CD4-positive, CD25-positive, alpha-beta regulatory T cell (primary cell): ENCODE measurements around the gene HERC4. TPM values are rescaled to one million over a fixed set of nuclear protein-coding genes. Genes with fewer than 3 reads are reported as not detected.

Experiments used
- ATAC-seq, 2 donors: fragments of 150-1000 bp; cut with Tn5 transposase; one replicate each; pipeline ENCODE4 v1.10.0; 2021; ENCODE audit warnings: low read depth in 2 of 2, moderate number of reproducible peaks in 2 of 2, moderate library complexity in 1 of 2
- DNase-seq, 3 donors: peaks; one replicate each; pipeline versions ENCODE4 v3.0.0 to v3.0.0-alpha.2; 2012 to 2022; ENCODE audit warnings: mixed read lengths in 1 of 3
- H3K27ac ChIP-seq: one replicate; pipeline ENCODE4 v1.7.0; 2013; ENCODE audit warnings: mild to moderate bottlenecking, low read length; ENCODE audit not compliant: insufficient read depth, poor library complexity, severe bottlenecking
- H3K27me3 ChIP-seq: one replicate; pipeline ENCODE4 v1.7.0; 2013; ENCODE audit warnings: low read length; ENCODE audit not compliant: control insufficient read depth, insufficient read depth
- H3K36me3 ChIP-seq: one replicate; pipeline ENCODE4 v1.7.0; 2013; ENCODE audit warnings: mild to moderate bottlenecking, low read length, moderate library complexity; ENCODE audit not compliant: control insufficient read depth, insufficient read depth
- H3K4me1 ChIP-seq: 2 replicates; pipeline ENCODE4 v1.7.0; 2013; ENCODE audit warnings: mild to moderate bottlenecking, low read length; ENCODE audit not compliant: insufficient read depth, control insufficient read depth, poor library complexity, severe bottlenecking
- H3K4me3 ChIP-seq: one replicate; pipeline ENCODE4 v1.7.0; 2013; ENCODE audit warnings: low read depth, mild to moderate bottlenecking, low read length, moderate library complexity
- H3K9me3 ChIP-seq, 2 experiments: 1 replicate in 1 of 2; 2 replicates in 1 of 2; pipeline ENCODE4 v1.7.0; 2013; ENCODE audit warnings: low read length in 2 of 2, mild to moderate bottlenecking in 1 of 2, moderate library complexity in 1 of 2; ENCODE audit not compliant: control insufficient read depth in 2 of 2
- H3K27ac Mint-ChIP-seq, 3 donors: one replicate each; pipeline ENCODE4 v1.8.0; 2020 to 2022; ENCODE audit warnings: mild to moderate bottlenecking in 3 of 3, mixed read lengths in 3 of 3, moderate library complexity in 2 of 3
- H3K27me3 Mint-ChIP-seq: one replicate; pipeline ENCODE4 v1.8.0; 2022; ENCODE audit warnings: mild to moderate bottlenecking, mixed read lengths
- H3K36me3 Mint-ChIP-seq: one replicate; pipeline ENCODE4 v1.8.0; 2020; ENCODE audit warnings: mixed read lengths
- H3K4me1 Mint-ChIP-seq, 4 donors: one replicate each; pipeline ENCODE4 v1.8.0; 2020 to 2022; ENCODE audit warnings: mixed read lengths in 4 of 4, mild to moderate bottlenecking in 1 of 4
- H3K4me3 Mint-ChIP-seq, 4 donors: one replicate each; pipeline ENCODE4 v1.8.0; 2020 to 2022; ENCODE audit warnings: mild to moderate bottlenecking in 4 of 4, mixed read lengths in 4 of 4, moderate library complexity in 3 of 4
- H3K9me3 Mint-ChIP-seq, 7 donors: one replicate each; pipeline ENCODE4 v1.8.0; 2020 to 2022; ENCODE audit warnings: mixed read lengths in 7 of 7, mild to moderate bottlenecking in 3 of 7, moderate library complexity in 2 of 7
- polyA plus RNA-seq, 4 donors: library from polyadenylated mRNA; unstranded; fragments of 300-500 nt; fragmentation: Illumina TruSeq; gene quantifications; one replicate each; pipeline ENCODE4 v1.2.3, GENCODE V29; 2021
- total RNA-seq: library from RNA; stranded (reverse); gene quantifications from one replicate; pipeline ENCODE4 v1.2.3, GENCODE V29; 2022

HERC4 gene
- total and polyA plus RNA-seq, 5 donors from 2014 or later = 21.6 to 69.2 (median 24.5) TPM

- Mint-ChIP-seq H3K9me3 (no peaks in the 10 kb centered on the region), H3K4me1 (peaks cover 0 to 8% (median 4%) of the 10 kb centered on the region in 4 donors), H3K4me3 (no peak overlapping the region), H3K27ac (no peak overlapping the region), H3K36me3 (peaks cover 31% of the 10 kb centered on the region), H3K27me3 (no peaks in the 10 kb centered on the region)
- H3K4me1 ChIP-seq = no peaks in the 10 kb centered on the region
- ATAC-seq (no peak), DNase-seq (no peak)
- peaks cover 54% of the 10 kb centered on the region for H3K36me3 ChIP-seq
- no peak overlapping the region for H3K4me3 ChIP-seq
- no peak overlapping the region for H3K27ac ChIP-seq
- no peaks in the 10 kb centered on the region for H3K27me3 ChIP-seq
- H3K9me3 ChIP-seq = no peaks in the 10 kb centered on the region
Observed at GRCh38 chr10:67924136-67924535, 150.9 kb downstream of the HERC4 start.

GRCh38 chr10:67923551-67923950 lies 151.5 kb downstream of the HERC4 start:
- Mint-ChIP-seq H3K27ac (peak overlapping the region in 1 of 3 donors; percentile 41), H3K36me3 (peaks cover 35% of the 10 kb centered on the region), H3K4me1 (peaks cover 0 to 8% (median 5%) of the 10 kb centered on the region in 4 donors), H3K27me3 (no peaks in the 10 kb centered on the region), H3K4me3 (no peak overlapping the region), H3K9me3 (no peaks in the 10 kb centered on the region)
- ATAC-seq (no peak), DNase-seq (no peak)
- Histone ChIP-seq H3K4me1 (no peaks in the 10 kb centered on the region), H3K9me3 (no peaks in the 10 kb centered on the region), H3K4me3 (no peak overlapping the region), H3K27me3 (no peaks in the 10 kb centered on the region), H3K27ac (no peak overlapping the region), H3K36me3 (peaks cover 55% of the 10 kb centered on the region)

- no peak for ATAC-seq
- no peaks in the 10 kb centered on the region for H3K27me3 ChIP-seq
- Mint-ChIP-seq H3K27me3 (no peaks in the 10 kb centered on the region), H3K4me1 (peaks cover 7 to 21% (median 13%) of the 10 kb centered on the region in 4 donors), H3K9me3 (no peaks in the 10 kb centered on the region), H3K27ac (peak overlapping the region; percentile 2 to 32 (median 9)), H3K4me3 (no peak overlapping the region), H3K36me3 (peaks cover 25% of the 10 kb centered on the region)
- no peaks in the 10 kb centered on the region for H3K4me1 ChIP-seq
- no peak overlapping the region for H3K4me3 ChIP-seq
- no peaks in the 10 kb centered on the region for H3K9me3 ChIP-seq
- H3K27ac ChIP-seq = no peak overlapping the region
- no peak for DNase-seq
- peaks cover 57% of the 10 kb centered on the region for H3K36me3 ChIP-seq
Observed at GRCh38 chr10:67921065-67921464, 154.0 kb downstream of the HERC4 start.

GRCh38 chr10:67917679-67918078 lies 157.4 kb downstream of the HERC4 start:
- Histone ChIP-seq H3K9me3 (no peaks in the 10 kb centered on the region), H3K4me3 (no peak overlapping the region), H3K36me3 (peaks cover 46% of the 10 kb centered on the region), H3K27ac (no peak overlapping the region), H3K27me3 (no peaks in the 10 kb centered on the region), H3K4me1 (no peaks in the 10 kb centered on the region)
- Mint-ChIP-seq H3K9me3 (no peaks in the 10 kb centered on the region), H3K27ac (peak overlapping the region in 1 of 3 donors; percentile 40), H3K27me3 (no peaks in the 10 kb centered on the region), H3K36me3 (peaks cover 35% of the 10 kb centered on the region), H3K4me3 (no peak overlapping the region), H3K4me1 (peaks cover 8 to 24% (median 19%) of the 10 kb centered on the region in 4 donors)
- no peak for ATAC-seq
- no peak for DNase-seq

- Mint-ChIP-seq H3K4me1 (peaks cover 13 to 29% (median 24%) of the 10 kb centered on the region in 4 donors), H3K27ac (peak overlapping the region; percentile 40 to 77 (median 59)), H3K4me3 (no peak overlapping the region), H3K9me3 (no peaks in the 10 kb centered on the region), H3K36me3 (peaks cover 39% of the 10 kb centered on the region), H3K27me3 (no peaks in the 10 kb centered on the region)
- Histone ChIP-seq H3K27ac (no peak overlapping the region), H3K4me1 (no peaks in the 10 kb centered on the region), H3K4me3 (no peak overlapping the region), H3K27me3 (no peaks in the 10 kb centered on the region), H3K9me3 (no peaks in the 10 kb centered on the region), H3K36me3 (peaks cover 47% of the 10 kb centered on the region)
- ATAC-seq = no peak
- no peak for DNase-seq
Observed at GRCh38 chr10:67917169-67917568, 157.9 kb downstream of the HERC4 start.

GRCh38 chr10:67914777-67915340 lies 160.2 kb downstream of the HERC4 start:
- no peak overlapping the region for H3K27ac ChIP-seq
- peaks cover 58% of the 10 kb centered on the region for H3K36me3 ChIP-seq
- H3K9me3 ChIP-seq = no peaks in the 10 kb centered on the region
- DNase-seq (no peak), ATAC-seq (no peak)
- Mint-ChIP-seq H3K27me3 (no peaks in the 10 kb centered on the region), H3K36me3 (peaks cover 50% of the 10 kb centered on the region), H3K4me3 (no peak overlapping the region), H3K27ac (no peak overlapping the region), H3K4me1 (peaks cover 13 to 34% (median 29%) of the 10 kb centered on the region in 4 donors), H3K9me3 (no peaks in the 10 kb centered on the region)
- no peak overlapping the region for H3K4me3 ChIP-seq
- H3K4me1 ChIP-seq = no peaks in the 10 kb centered on the region
- H3K27me3 ChIP-seq = no peaks in the 10 kb centered on the region

GRCh38 chr10:67912331-67912946 lies 162.6 kb downstream of the HERC4 start:
- peak overlapping the region; percentile 0 to 54 (median 42) for H3K27ac Mint-ChIP-seq
- Histone ChIP-seq H3K36me3 (peaks cover 79% of the 10 kb centered on the region), H3K9me3 (no peaks in the 10 kb centered on the region), H3K4me3 (no peak overlapping the region), H3K27ac (no peak overlapping the region), H3K27me3 (no peaks in the 10 kb centered on the region), H3K4me1 (no peaks in the 10 kb centered on the region)
- no peak for DNase-seq
- ATAC-seq = no peak
- no peaks in the 10 kb centered on the region for H3K9me3 Mint-ChIP-seq
- peaks cover 59% of the 10 kb centered on the region for H3K36me3 Mint-ChIP-seq
- no peak overlapping the region for H3K4me3 Mint-ChIP-seq
- peaks cover 22 to 35% (median 32%) of the 10 kb centered on the region in 4 donors for H3K4me1 Mint-ChIP-seq
- no peaks in the 10 kb centered on the region for H3K27me3 Mint-ChIP-seq

- no peaks in the 10 kb centered on the region for H3K27me3 Mint-ChIP-seq
Observed at GRCh38 chr10:67903581-67903980, 171.5 kb downstream of the HERC4 start.

More at GRCh38 chr10:67903581-67903980, 171.5 kb downstream of the HERC4 start:
- Histone ChIP-seq H3K4me3 (no peak overlapping the region), H3K4me1 (no peaks in the 10 kb centered on the region), H3K36me3 (peaks cover 86% of the 10 kb centered on the region), H3K27ac (no peak overlapping the region), H3K9me3 (no peaks in the 10 kb centered on the region), H3K27me3 (no peaks in the 10 kb centered on the region)
- no peak overlapping the region for H3K27ac Mint-ChIP-seq
- DNase-seq (no peak), ATAC-seq (no peak)
- no peaks in the 10 kb centered on the region for H3K9me3 Mint-ChIP-seq
- peaks cover 19 to 38% (median 30%) of the 10 kb centered on the region in 4 donors for H3K4me1 Mint-ChIP-seq
- H3K36me3 Mint-ChIP-seq = peaks cover 49% of the 10 kb centered on the region
- no peak overlapping the region for H3K4me3 Mint-ChIP-seq
